ENCODE data around the gene UBASH3B. TPM values are rescaled to one million over a fixed set of nuclear protein-coding genes. Genes with fewer than 3 reads are reported as not detected.

Gene UBASH3B
- total RNA-seq, 1 experiment from 2014 or later = 31.6 TPM

DNA sequence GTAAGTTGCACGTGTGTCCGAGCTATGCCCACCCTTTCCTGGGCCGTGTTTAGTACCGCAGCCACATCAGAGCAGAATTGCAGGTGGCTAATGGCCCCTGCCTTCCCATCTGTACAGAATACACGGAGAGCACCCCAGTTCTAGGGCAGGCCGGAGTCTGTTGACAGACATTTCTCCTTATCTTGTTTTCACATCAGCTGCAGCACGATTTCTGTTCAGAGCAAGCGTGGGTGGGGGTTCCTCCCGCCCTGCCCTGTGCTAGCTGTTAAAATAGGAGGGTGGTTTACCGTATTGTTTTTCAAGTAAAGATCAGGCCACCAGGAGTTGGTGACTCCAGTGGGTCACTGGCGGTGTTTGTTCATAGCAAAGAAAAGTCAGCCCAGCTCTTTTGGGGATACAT lies 41.1 kb downstream of the UBASH3B start:
- in situ Hi-C loops (cut with HindIII; ENCODE audit: low pct_unique_long_range_greater_than_20kb, low sequenced_read_pairs) = no loop called here
- no peak for DNase-seq (ENCODE audit: low read depth)

DNA sequence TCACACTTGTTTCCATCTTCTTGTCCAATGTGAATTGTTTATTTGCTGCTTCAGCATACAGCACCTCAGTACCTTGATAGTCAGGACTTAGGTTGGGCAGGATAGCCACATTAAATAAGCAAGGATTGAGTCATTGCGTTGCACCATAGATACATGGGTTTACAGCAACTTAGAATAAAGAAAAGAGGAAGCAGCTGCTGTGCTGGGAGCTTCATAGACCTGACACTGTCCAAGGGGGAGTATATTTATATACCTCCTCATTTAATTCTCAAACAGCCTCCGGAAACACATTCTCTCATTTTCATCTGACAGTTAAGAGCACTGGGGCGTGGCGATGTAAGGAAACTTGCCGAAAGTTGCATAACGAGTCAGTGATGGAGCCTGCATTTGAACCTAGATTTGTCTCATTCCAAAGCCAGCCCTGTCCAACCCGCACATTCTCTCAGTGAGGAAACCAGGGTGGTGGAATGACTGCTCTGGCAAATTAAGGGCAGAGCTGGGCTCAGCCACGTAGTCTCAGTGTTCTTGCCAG lies 42.2 kb downstream of the UBASH3B start:
- in situ Hi-C loops (cut with HindIII; ENCODE audit: low pct_unique_long_range_greater_than_20kb, low sequenced_read_pairs) = no loop called here
- DNase-seq (ENCODE audit: low read depth) = peak; percentile 47

DNA sequence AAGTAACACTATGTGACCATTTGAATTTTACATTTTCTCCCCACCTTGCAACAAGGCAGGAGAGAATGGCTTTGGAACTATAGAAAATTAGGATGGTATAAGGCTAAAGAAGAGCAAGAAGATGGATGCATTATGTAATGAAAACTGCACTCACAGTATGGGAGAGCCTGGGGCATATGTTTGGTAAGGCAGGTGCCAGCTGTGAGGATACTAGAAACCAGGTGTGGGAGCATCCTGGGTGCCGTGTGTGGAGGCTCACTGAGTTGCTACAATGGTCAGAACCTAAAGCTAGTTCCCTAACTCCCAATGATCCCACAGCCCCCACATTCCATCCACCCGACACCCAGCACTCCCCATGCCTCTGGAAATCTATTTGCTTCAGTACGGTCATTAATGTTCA lies 42.9 kb downstream of the UBASH3B start:
- in situ Hi-C loops (cut with HindIII; ENCODE audit: low pct_unique_long_range_greater_than_20kb, low sequenced_read_pairs) = no loop called here
- no peak for DNase-seq (ENCODE audit: low read depth)

DNA sequence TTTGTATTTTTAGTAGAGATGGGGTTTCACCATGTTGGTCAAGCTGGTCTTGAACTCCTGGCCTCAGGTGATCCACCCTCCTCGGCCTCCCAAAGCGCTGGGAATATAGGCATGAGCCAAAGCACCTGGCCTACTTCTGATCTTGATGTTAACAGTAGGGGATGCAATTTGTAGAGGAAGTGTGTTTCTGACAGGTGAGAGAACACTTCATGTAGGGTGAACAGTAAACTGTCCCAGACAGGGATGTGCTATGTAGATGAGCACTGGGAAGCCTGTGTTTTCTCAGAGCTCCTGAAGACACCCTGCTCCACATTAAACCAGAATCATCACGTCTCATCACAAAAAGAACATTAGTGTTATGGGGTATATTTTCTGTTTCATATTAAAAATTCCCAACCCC lies 45.1 kb downstream of the UBASH3B start:
- no peak for DNase-seq (ENCODE audit: low read depth)
- in situ Hi-C loops (cut with HindIII; ENCODE audit: low pct_unique_long_range_greater_than_20kb, low sequenced_read_pairs) = no loop called here

DNA sequence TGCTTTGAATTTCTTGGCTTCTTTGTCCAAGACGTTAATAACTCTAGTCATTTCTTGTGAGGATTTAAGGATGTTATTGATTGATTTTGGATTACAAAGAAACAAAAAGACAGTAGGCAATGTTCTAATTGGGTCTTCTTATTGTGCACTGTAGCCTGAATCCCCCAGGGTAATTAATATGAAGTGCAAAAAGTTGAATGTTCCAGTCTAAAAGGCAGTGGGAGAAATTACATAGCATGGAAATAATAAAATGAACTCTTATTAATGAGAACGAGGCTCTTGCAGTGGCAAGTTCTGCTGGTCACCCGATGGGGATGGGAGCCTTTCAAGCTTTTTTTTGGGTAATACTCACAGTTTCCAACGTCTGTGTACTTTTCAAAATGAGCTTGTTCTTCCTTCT lies 45.6 kb downstream of the UBASH3B start:
- no peak for DNase-seq (ENCODE audit: low read depth)
- in situ Hi-C loops (cut with HindIII; ENCODE audit: low pct_unique_long_range_greater_than_20kb, low sequenced_read_pairs) = no loop called here

DNA sequence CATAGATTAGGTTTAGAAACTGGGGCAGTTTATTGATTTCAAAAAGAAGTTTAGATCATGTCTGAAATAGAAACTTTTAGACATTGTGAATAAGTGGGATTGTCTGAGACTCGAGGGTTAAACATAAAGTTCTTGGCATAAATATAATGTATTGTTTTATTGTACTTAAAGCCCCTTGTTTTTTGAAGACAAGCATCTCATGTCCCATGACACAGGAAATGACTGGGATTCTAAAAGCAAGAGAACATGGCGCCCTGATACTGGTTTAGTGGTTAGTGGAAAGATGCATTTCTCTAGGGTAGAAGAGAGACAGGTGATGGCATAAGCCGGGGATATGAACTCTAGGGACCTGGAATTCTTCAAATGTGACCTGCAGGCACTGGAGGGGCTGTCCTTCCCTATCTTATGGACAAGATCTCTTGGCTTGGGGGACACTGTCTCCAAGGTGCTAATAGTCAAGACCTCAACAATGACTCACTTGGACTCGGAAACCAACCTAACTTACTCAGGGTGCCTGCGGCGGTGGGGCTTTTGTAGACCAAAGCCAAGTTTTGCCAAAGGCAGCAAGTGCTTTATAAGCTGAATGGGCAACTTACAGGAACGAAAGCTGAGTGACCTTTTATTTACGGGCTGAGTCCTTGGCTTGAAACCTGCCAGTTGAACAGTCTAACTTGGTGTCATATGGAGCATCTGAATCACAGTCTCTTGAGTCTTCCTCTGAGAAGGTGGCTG lies 48.2 kb downstream of the UBASH3B start:
- DNase-seq (ENCODE audit: low read depth) = no peak
- in situ Hi-C loops (cut with HindIII; ENCODE audit: low pct_unique_long_range_greater_than_20kb, low sequenced_read_pairs) = no loop called here

DNA sequence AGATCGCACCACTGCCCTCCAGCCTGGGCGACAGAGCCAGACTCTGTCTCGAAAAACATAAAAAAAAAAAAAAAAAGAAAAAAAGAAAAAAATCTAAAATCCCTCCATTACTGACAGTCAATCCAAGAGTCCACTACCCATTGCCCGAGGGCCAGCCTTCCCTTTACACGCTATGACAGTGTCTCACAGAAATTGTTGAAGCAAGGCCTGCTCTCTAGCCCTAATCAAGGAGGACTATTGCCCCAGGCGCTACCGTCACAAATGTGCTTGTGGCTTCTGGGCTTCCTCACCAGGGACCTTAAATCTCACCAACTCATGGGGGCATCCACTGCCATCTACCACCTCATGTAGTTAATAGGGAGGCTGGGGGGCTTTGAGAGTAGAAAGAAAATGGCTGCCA lies 49.9 kb downstream of the UBASH3B start:
- in situ Hi-C loops (cut with HindIII; ENCODE audit: low pct_unique_long_range_greater_than_20kb, low sequenced_read_pairs) = no loop called here
- DNase-seq (ENCODE audit: low read depth) = no peak

DNA sequence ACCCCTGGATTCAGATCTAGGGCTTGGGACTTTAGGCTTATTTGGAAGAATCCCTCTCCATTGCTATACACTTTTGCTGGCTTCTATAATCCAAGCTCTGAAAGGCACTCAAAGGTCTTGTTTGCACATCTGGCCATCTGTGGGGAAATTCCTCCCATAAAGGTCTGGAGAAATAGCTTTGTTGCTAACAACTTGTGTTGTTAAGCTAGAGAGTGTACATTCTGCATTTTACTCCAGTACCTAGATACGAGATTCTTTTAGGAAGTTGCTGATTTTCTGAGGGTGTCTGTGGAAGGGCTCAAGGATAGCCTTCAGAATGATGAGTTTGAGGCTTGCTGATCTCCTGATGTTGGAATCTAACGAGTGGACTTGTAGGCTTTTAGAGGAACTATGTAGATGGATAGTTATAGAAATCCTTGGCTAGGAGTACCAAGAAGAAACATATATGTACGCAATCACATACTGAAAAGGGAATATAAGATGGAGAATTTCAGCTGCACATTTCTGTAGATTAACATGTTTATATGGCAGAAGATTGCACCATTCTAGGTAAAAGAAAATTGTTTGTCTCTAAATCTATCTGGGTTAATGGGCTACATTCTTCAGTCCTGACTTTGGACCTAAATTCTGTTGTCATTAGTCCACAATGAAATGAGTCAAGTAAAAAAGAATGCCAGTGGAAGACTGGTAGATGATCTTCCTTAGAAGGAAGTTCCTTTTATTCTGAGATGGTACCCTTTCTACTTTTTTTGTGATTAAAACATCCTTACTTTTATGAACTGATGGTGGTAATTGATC lies 51.0 kb downstream of the UBASH3B start:
- no peak for DNase-seq (ENCODE audit: low read depth)
- in situ Hi-C loops (cut with HindIII; ENCODE audit: low pct_unique_long_range_greater_than_20kb, low sequenced_read_pairs) = no loop called here

DNA sequence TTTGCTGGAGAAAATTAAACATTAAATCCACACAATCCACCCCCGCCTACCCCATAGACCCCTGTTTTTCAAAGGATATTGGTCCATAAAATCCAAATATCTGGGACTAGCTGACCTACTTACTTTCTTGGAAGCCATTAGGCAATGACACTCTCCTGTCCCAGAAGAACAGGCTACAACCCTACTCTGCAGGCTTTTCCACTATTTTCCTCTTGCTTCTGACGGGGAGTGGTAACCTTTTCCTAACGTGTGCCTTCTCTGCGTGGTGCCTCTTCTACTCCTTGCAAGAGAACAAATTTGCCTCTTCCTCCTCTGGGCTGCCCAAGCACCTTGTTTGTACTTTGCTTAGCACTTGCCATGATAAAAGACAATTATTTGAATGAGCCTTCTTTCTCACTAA lies 51.6 kb downstream of the UBASH3B start:
- no peak for DNase-seq (ENCODE audit: low read depth)
- in situ Hi-C loops (cut with HindIII; ENCODE audit: low pct_unique_long_range_greater_than_20kb, low sequenced_read_pairs) = no loop called here

DNA sequence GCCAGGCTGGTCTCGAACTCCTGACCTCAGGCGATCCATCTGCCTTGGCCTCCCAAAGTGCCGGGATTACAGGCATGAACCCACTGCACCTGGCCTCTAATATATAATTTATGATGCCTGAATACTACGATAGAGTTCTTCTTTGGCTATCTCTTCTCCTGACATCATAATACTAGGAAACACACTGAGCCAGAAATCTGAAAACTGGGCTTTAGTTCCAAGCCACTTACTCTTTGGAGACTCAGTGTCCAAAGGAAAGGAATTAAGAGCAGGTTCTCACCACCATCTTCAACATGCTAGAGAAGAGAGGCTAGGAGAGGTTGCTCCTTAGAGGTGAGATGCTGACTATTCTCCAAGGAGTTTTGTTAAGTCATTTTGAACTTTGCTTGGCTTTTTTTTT lies 52.4 kb downstream of the UBASH3B start:
- no peak for DNase-seq (ENCODE audit: low read depth)
- in situ Hi-C loops (cut with HindIII; ENCODE audit: low pct_unique_long_range_greater_than_20kb, low sequenced_read_pairs) = no loop called here

DNA sequence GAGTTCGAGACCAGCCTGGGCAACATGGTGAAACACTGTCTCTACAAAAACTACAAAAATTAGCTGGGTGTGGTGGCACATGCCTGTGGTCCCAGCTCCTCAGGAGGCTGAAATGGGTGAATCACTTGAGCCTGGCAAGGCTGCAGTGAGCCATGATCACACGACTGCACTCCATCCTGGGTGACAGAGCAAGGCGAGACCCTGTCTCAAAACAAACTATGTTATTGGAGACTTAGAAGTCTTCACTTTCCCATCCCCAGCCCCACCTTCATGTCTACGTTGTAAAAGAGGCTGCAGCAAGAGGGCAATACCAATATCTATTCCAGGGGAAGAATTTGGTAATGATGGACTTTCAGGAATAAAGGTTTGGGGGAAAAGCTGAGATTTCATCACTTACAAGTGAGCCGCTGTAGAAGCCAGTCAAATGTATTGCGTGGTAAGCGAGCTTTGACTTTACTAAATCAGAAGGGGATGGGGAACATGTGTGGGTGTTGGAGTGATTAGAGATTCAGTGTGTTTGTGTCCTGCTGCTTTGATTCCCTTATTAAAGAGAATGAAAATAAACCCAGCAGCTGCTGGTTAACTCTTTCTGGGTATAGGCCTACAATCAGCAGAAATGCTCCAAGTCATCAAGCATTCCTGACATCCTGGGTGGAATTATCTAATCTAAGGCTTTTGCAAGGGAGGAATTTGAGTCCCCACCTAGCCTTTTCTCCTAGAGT lies 53.7 kb downstream of the UBASH3B start:
- DNase-seq (ENCODE audit: low read depth) = peak; percentile 74
- in situ Hi-C loops (cut with HindIII; ENCODE audit: low pct_unique_long_range_greater_than_20kb, low sequenced_read_pairs) = no loop called here

DNA sequence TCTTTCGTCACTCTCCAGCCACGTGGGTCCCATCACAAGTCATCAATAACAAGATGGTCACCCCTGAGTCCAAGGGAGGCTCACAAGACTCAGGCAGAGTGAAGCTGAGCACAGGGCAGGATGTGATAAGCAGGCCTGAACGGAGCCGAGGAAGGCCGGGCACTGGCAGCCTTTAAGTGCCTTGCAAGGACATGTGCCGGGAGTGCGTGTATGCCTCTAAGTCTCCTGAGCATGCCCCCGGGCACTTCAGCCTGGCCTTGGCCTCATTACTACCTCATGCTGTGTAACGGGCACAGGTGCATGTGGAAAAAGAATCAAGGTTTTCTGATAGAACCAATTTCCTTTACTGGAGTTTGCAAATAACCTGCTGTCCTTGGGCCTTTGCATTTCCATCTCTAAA lies 55.8 kb downstream of the UBASH3B start:
- DNase-seq (ENCODE audit: low read depth) = no peak

DNA sequence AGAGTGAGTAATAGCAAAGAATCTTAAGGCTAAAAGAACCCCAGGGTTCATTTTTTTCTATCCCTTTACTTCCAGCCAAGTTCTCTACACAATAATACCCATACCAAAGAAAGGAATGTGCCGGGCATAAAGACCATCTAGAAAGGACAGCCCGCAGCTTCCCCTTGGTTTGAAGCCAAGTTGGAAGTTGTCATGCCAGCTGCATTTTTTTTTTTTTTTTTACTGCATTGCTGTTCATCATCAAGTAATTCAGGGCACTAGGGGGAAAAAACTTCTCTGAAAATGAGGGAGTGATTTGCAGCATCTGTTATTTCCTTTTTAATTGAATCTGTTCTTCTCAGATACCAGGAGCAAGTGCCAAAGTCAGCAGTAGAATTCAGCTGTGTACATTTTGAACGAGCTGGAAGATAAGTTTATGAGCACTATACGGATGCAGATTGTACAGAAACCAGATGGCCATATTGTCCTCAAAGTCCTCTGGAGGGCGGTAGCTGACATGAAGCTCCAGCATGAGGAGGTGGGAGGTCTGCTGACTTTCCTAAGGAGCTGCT lies 56.4 kb downstream of the UBASH3B start:
- in situ Hi-C loops (cut with HindIII; ENCODE audit: low pct_unique_long_range_greater_than_20kb, low sequenced_read_pairs) = no loop called here
- DNase-seq (ENCODE audit: low read depth) = no peak

More for the DNA sequence above, 55.8 kb downstream of the UBASH3B start:
- in situ Hi-C loops (cut with HindIII; ENCODE audit: low pct_unique_long_range_greater_than_20kb, low sequenced_read_pairs) = no loop called here

DNA sequence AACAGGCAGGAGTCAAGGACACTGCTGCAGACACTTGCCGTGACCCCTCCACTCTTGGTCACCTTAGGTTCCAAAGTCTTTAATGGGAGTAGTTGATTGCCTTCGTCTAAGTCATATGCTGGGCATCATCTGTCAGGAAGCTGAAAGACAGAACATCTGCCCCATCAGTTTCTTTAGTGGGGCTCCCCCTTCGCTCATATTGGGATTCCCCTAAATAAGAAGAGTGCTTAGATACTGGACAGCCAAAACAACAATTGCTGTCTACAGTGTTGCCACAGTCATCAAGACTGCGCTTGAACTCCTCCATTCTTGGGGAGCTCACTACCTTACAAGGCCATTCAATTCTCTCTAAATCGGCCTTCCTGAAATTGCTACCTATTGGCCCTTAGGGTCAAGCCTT lies 58.5 kb downstream of the UBASH3B start:
- in situ Hi-C loops (cut with HindIII; ENCODE audit: low pct_unique_long_range_greater_than_20kb, low sequenced_read_pairs) = no loop called here

DNA sequence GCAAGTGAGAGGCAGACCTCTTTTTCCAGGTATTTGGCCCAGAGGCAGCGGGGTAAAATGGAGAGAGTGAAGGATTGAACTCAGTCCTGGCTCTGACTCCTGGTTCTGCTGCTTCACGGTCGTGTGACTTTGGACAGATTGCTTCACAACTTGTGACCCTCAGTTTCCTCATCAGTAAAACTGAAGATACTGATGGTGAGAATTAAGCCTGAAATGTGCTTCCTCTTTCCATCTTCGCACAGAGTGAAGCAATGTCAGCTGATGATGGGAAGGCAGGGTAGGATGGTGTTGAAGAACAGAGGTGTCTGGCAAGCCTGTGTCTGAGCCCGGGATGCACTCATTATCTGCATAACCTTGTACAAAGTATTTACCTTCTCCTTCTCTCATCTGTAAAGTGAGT lies 59.0 kb downstream of the UBASH3B start:
- in situ Hi-C loops (cut with HindIII; ENCODE audit: low pct_unique_long_range_greater_than_20kb, low sequenced_read_pairs) = no loop called here
- DNase-seq (ENCODE audit: low read depth) = no peak

More for the DNA sequence above, 58.5 kb downstream of the UBASH3B start:
- no peak for DNase-seq (ENCODE audit: low read depth)

DNA sequence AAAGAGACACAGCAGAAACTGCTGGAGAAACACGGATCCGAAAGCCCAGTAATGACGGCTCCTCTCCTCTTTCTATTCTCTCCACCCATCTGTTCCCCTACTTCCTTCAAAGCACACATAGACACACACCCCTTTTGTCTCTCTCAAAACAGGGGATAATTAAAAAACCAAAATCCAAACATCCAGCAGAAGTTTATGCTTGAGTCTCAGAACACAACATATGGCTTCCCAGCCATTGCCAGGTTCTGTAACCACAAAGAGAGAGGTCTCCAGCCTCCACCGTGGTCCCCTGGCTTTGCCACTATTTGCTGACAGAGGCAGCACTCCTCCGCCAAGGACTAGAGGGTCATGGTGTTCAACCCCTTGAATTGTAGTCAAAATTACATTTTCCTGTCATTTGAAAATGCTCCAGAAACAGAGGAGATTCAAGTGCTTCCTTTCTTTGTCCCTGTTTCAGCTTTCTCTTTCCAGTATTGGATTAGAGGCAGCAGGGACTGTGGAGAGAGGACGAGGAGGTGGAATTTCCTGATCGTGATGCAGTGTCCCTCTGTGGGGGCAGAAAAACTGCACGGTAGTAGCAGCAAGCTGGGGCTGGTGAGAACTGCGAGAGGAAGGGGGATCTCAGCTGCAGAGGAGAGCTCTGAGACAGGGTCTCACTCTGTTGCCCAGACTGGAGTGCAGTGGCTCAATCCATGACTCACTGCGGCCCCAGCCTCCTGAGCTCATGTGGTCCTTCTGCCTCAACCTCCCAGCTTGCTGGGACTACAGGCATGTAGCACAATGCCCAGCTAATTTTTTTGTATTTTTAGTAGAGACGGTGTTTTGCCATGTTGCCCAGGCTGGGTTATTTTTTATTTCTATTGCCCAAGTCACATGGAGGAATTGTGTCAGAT lies 60.3 kb downstream of the UBASH3B start:
- in situ Hi-C loops (cut with HindIII; ENCODE audit: low pct_unique_long_range_greater_than_20kb, low sequenced_read_pairs) = no loop called here
- no peak for DNase-seq (ENCODE audit: low read depth)

DNA sequence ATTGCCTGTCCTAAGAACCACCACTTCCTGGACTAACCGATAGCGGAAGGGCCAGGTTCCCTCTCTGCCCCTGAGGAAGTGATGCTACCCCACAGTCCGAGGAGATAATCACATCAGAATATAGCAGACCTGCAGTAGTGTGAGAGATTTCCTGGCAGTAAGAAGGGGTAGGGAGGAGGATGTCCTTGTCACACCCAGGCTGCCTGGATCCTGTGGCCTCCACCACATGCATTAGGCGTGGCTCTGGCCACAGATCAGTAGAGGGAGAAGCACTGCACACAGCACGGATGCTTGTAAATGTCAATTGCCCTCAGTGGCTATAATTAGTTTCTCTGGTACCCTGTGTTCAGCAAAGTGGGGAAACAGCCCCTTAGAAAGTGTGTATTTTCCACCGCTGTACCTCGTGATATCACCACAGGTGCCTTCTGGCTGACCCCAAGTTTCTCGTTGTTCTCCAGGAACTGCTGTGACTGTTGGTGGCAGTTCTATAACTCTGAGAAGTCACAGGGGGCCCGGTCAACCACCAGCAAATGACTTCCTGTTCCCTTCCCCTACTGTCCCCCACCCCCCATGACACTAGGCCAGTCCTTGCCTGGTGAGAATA lies 61.8 kb downstream of the UBASH3B start:
- in situ Hi-C loops (cut with HindIII; ENCODE audit: low pct_unique_long_range_greater_than_20kb, low sequenced_read_pairs) = no loop called here

More for the DNA sequence above, 61.8 kb downstream of the UBASH3B start:
- DNase-seq (ENCODE audit: low read depth) = no peak
